Activated CD4-positive, alpha-beta T cell treated with anti-CD3 and anti-CD28 coated beads for 36 hours (primary cell): ENCODE data around the gene DUSP16. TPM values are rescaled to one million over a fixed set of nuclear protein-coding genes. Genes with fewer than 3 reads are reported as not detected.
A peak's percentile ranks its signal among the peaks of the same experiment; 100 is the strongest.

ENCODE experiments used
- ATAC-seq: fragments of 200-7000 bp; cut with Tn5 transposase; one replicate; pipeline ENCODE4 v1.10.0; 2021; ENCODE audit warnings: mild to moderate bottlenecking, moderate library complexity
- CTCF ChIA-PET: fragments of 350-600 bp; sonication (Branson Sonifier 250); formaldehyde crosslinking; loops from one replicate; lab custom pipeline; 2021; ENCODE audit warnings: antibody characterized with exemption; lab: Charles Lee
- POLR2A ChIA-PET: fragments of 350-600 bp; sonication (Branson Sonifier 250); formaldehyde crosslinking; loops from one replicate; lab custom pipeline; 2021; ENCODE audit warnings: antibody characterized with exemption, inconsistent platforms; lab: Charles Lee
- DNase-seq: peaks from one replicate; pipeline ENCODE4 v3.0.0-alpha.2; 2020
- H3K27ac Mint-ChIP-seq: one replicate; pipeline ENCODE4 v1.8.0; 2021; ENCODE audit warnings: mixed read lengths
- H3K27me3 Mint-ChIP-seq: one replicate; pipeline ENCODE4 v1.8.0; 2021; ENCODE audit warnings: mixed read lengths
- H3K36me3 Mint-ChIP-seq: one replicate; pipeline ENCODE4 v1.8.0; 2021; ENCODE audit warnings: low read depth, mixed read lengths
- H3K4me1 Mint-ChIP-seq: one replicate; pipeline ENCODE4 v1.8.0; 2021; ENCODE audit warnings: mixed read lengths
- H3K4me3 Mint-ChIP-seq: one replicate; pipeline ENCODE4 v1.8.0; 2021; ENCODE audit warnings: mild to moderate bottlenecking, moderate library complexity, mixed read lengths
- H3K9me3 Mint-ChIP-seq: one replicate; pipeline ENCODE4 v1.8.0; 2021; ENCODE audit warnings: low read depth, mixed read lengths
- intact Hi-C, 2 experiments: fragments of 100-400 bp; cut with DNase I in 1 of 2; cut with micrococcal nuclease in 1 of 2; formaldehyde crosslinking; loops; one replicate each; pipeline versions ENCODE4 v1.14.2 to v1.15.1; 2022 to 2024; cut with DNase I, micrococcal nuclease
- total RNA-seq, 2 experiments: library from RNA; stranded (reverse); gene quantifications; one replicate each; pipeline ENCODE4 v1.2.3, GENCODE V29; 2021

Gene DUSP16
- total RNA-seq, 2 experiments from 2014 or later, result 39.3 to 40.4 TPM

DNA sequence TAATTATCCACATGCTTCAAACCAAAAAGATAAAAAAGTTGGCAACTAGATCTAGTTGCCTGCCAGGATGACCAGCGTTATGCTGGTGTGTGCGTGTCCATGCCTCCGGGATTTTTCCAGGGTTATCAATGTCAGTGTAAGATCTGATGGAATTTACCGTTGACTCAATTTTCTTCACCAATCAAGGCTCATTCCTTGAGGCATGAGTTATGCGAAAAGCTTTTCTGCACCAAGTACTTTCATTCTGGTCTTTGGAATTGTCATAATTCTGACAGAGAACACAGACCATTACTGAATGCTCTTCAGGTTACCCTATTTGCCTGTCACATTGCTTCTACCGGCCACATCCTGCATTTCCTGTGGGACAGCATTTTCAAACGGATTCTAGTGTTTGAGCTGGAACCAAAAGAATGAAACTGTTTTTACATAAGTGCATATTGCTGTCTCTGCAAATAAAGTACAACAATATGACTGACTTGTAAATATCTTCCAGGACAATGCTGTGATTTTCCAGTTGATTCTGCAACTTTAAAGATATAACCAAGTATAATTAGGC is 91.8 kb downstream of the DUSP16 start:
- H3K36me3 Mint-ChIP-seq, result peaks cover 63% of the 10 kb centered on the region

DNA sequence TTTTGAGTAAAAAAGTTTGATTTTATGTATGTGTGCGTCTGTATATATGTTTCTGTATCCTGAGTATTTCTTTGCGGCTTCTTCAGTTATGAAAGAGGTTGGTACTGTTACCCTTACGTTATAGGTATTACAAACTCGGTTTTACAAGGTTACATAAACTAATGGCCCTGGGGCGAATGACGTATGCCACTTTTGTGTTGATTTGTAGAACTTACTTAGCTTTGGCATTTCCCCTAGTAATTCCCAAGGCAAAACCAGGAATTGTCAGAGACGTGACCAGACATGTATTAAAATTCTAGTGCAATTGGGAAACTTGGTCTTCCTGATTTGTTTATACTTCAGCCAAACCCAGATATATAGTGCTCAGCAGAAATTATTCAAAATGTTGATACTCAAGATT is 93.3 kb downstream of the DUSP16 start:
- intact Hi-C loops, result no loop called here
- ATAC-seq (no peak), DNase-seq (no peak)
- no peak overlapping the region for H3K4me3 Mint-ChIP-seq
- no peaks in the 10 kb centered on the region for H3K9me3 Mint-ChIP-seq
- CTCF ChIA-PET, result no interaction called here
- peaks cover 83% of the 10 kb centered on the region for H3K4me1 Mint-ChIP-seq
- H3K27ac Mint-ChIP-seq, result no peak overlapping the region
- POLR2A ChIA-PET, result no interaction called here
- no peaks in the 10 kb centered on the region for H3K27me3 Mint-ChIP-seq
- H3K36me3 Mint-ChIP-seq, result peaks cover 60% of the 10 kb centered on the region

More for the DNA sequence above, 91.8 kb downstream of the DUSP16 start:
- DNase-seq (no peak), ATAC-seq (no peak)
- intact Hi-C loops, result no loop called here
- peak overlapping the region; percentile 63 for H3K27ac Mint-ChIP-seq
- ChIA-PET POLR2A (no interaction called here), CTCF (no interaction called here)
- H3K4me1 Mint-ChIP-seq, result peaks cover 82% of the 10 kb centered on the region
- no peaks in the 10 kb centered on the region for H3K9me3 Mint-ChIP-seq
- no peak overlapping the region for H3K4me3 Mint-ChIP-seq
- no peaks in the 10 kb centered on the region for H3K27me3 Mint-ChIP-seq

DNA sequence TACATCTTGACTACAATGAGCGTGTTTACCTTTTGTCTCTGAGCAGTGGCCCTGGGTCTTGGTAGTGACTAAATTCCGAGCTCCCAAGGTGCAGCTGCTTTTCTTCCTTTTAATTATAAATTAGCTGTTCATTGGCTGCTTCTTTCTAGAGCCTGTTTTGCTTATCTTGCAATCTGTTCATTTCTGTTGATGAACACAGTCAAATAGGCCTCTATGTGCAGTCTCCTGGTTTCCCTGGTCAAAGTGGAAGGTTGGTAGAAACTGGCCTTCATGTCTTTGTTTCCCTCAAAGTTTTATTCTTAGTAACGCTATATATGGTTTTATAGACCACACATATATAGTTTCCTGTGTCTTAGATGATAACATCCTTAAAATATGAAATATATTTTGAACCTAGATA is 94.1 kb downstream of the DUSP16 start:
- CTCF ChIA-PET, result interaction anchor here (0.7 to 3.7 kb wide), 2 partner anchors 7 to 163 kb away, joined by 3 to 17 read pairs; no protein-coding TSS in a partner anchor
- intact Hi-C loops, result no loop called here
- ATAC-seq (no peak), DNase-seq (no peak)
- no peaks in the 10 kb centered on the region for H3K9me3 Mint-ChIP-seq
- H3K27me3 Mint-ChIP-seq, result no peaks in the 10 kb centered on the region
- POLR2A ChIA-PET, result interaction anchor here (1.5 kb wide), 1 partner anchor 27 kb away, joined by 5 read pairs; no protein-coding TSS in a partner anchor
- H3K36me3 Mint-ChIP-seq, result peaks cover 59% of the 10 kb centered on the region
- peaks cover 81% of the 10 kb centered on the region for H3K4me1 Mint-ChIP-seq
- H3K4me3 Mint-ChIP-seq, result no peak overlapping the region
- peak overlapping the region; percentile 92 for H3K27ac Mint-ChIP-seq

DNA sequence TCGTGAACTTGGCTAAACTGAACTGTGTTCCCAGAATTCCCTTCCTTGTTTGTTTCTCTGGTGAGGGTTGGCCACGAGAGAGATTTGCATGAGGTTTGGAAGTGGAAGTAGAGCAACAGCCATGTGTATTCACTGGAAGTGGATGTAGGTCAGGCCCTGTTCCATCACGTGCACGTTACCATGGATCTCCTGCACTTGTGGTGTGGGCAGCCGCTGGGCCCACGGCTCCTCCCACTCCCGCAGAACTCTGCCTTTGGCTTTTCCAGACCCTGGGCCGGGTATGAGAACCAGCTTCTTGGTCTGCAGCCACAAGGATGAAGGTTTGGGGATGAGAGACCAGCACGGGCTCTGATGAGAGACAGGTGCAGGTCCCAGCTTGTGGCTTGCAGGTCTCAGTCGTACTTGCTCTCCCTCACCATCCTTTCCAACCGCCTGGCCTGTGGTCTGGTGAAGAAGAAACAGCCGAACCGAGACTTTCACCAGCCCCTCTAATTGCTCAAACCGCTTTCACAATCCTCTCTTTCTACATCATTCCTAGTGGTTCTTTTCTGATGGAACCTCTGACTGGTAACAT is 94.9 kb downstream of the DUSP16 start:
- H3K36me3 Mint-ChIP-seq, result peaks cover 61% of the 10 kb centered on the region
- DNase-seq, result peak; percentile 61
- CTCF ChIA-PET, result interaction anchor here (0.7 to 3.7 kb wide), 5 partner anchors 8 to 164 kb away, joined by 3 to 17 read pairs (median 3); partner anchors contain the start of gene BORCS5
- no peaks in the 10 kb centered on the region for H3K27me3 Mint-ChIP-seq
- H3K4me3 Mint-ChIP-seq, result peak overlapping the region; percentile 22
- intact Hi-C loops, result no loop called here
- peak; percentile 45 for ATAC-seq
- no peaks in the 10 kb centered on the region for H3K9me3 Mint-ChIP-seq
- peaks cover 84% of the 10 kb centered on the region for H3K4me1 Mint-ChIP-seq
- H3K27ac Mint-ChIP-seq, result peak overlapping the region; percentile 92
- POLR2A ChIA-PET, result interaction anchor here (1.5 to 2.8 kb wide), 2 partner anchors 8 to 26 kb away, joined by 5 to 18 read pairs; no protein-coding TSS in a partner anchor

DNA sequence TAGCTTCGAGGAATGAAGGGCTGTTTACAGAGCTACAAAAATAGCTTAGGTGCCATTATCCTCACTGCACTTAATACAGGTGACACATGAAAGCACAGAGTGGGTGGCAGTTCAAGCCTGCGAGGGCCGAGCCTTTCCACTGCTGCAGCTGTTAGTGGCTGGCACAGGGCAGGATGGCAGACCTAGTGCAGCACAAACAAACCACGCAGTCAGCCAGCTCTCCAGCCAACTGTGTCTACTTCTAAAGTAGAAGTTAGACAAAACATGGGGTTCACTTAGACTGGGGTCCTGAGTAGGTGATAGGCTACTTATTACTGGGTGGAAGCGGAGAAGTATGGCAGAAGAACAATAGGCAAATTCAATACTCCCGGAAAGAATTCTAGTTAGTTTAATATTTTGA is 95.4 kb downstream of the DUSP16 start:
- Mint-ChIP-seq H3K4me3 (peak overlapping the region; percentile 22), H3K27ac (peak overlapping the region; percentile 92), H3K36me3 (peaks cover 61% of the 10 kb centered on the region), H3K4me1 (peaks cover 86% of the 10 kb centered on the region), H3K9me3 (no peaks in the 10 kb centered on the region), H3K27me3 (no peaks in the 10 kb centered on the region)
- DNase-seq, result peak; percentile 64
- ATAC-seq, result peak; percentile 61
- POLR2A ChIA-PET, result interaction anchor here (1.5 to 2.8 kb wide), 2 partner anchors 8 to 25 kb away, joined by 5 to 18 read pairs; no protein-coding TSS in a partner anchor
- intact Hi-C loops, result no loop called here
- CTCF ChIA-PET, result interaction anchor here (0.6 to 3.7 kb wide), 11 partner anchors 9 to 270 kb away, joined by 3 to 17 read pairs (median 4); partner anchors contain the start of gene BORCS5

DNA sequence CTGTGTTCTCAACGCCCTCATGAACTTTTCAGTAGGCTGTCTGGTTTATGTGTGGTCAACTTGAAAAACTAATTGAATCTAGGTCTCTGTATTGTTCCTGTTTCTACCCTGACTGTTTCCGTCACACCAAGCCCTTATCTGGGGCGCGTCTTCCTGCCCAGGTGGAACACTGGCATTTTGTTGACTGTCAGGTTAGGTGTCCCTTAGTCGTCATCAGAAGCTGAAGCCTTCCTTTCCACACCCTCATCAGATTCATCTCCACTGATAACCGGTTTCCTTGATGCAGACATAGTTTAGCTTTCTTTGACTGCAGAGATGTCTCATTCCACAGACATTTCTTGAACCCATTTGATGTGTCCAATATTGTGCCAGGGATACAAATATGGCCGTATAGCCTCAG is 96.5 kb downstream of the DUSP16 start:
- Mint-ChIP-seq H3K9me3 (no peaks in the 10 kb centered on the region), H3K4me1 (peaks cover 89% of the 10 kb centered on the region), H3K36me3 (peaks cover 53% of the 10 kb centered on the region), H3K27ac (peak overlapping the region; percentile 75), H3K4me3 (no peak overlapping the region), H3K27me3 (no peaks in the 10 kb centered on the region)
- peak; percentile 43 for ATAC-seq
- POLR2A ChIA-PET, result interaction anchor here (0.6 to 2.8 kb wide), 5 partner anchors 9 to 89 kb away, joined by 3 to 18 read pairs (median 4); no protein-coding TSS in a partner anchor
- CTCF ChIA-PET, result interaction anchor here (0.7 to 3.7 kb wide), 13 partner anchors 9 to 271 kb away, joined by 3 to 17 read pairs (median 4); partner anchors contain the start of gene DUSP16
- DNase-seq, result peak; percentile 61
- intact Hi-C loops, result loop anchor here in 1 of 2 experiments (1.0 kb wide), 1 partner anchor 8 kb away; no protein-coding TSS in a partner anchor

DNA sequence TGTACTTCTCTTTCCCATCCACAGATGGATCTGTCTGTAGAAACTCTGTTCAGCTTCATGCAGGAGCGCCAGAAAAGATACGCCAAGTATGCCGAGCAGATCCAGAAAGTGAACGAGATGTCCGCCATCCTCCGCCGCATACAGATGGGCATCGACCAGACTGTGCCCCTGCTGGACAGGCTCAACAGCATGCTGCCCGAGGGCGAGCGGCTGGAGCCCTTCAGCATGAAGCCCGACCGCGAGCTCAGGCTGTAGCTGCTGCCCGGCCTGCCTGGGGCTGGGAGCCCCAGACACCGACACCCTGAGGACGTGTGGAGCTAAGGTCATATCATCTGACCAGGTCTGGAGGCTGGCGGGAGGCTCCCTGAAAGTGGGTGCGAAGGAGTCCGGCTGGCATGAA is 97.1 kb downstream of the DUSP16 start:
- Mint-ChIP-seq H3K36me3 (peaks cover 49% of the 10 kb centered on the region), H3K27me3 (no peaks in the 10 kb centered on the region), H3K9me3 (no peaks in the 10 kb centered on the region), H3K4me1 (peaks cover 89% of the 10 kb centered on the region), H3K4me3 (no peak overlapping the region), H3K27ac (peak overlapping the region; percentile 55)
- DNase-seq, result no peak
- intact Hi-C loops, result no loop called here
- CTCF ChIA-PET, result interaction anchor here (0.6 to 3.7 kb wide), 12 partner anchors 8 to 271 kb away, joined by 3 to 17 read pairs (median 4); partner anchors contain the start of gene DUSP16
- POLR2A ChIA-PET, result interaction anchor here (1.0 to 2.8 kb wide), 3 partner anchors 10 to 24 kb away, joined by 4 to 18 read pairs (median 8); no protein-coding TSS in a partner anchor
- no peak for ATAC-seq

DNA sequence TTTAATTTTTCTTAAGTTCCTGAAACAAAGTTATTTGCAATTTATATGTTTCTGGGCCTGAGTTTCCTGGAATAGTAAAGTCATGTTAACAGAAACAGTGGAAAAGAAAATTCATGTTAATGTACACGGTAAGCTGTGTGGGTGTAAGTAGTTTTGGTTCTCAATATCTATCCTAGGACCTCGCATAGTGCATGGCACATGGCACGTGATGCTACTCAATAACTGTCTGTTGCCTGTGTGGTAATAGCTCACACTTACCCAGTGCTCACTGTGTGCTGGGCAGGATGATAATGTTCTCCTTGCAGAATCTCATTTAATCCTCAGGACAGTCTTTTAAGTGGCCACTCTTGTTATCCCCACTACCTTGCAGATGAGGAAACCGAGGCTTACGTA is 100.7 kb downstream of the DUSP16 start:
- POLR2A ChIA-PET, result interaction anchor here (0.6 to 2.1 kb wide), 13 partner anchors 13 to 264 kb away, joined by 3 to 27 read pairs (median 4); partner anchors contain the start of gene BORCS5
- intact Hi-C loops, result loop anchor here (1.0 to 5.0 kb wide), 5 partner anchors 13 to 100 kb away; partner anchors contain the start of gene DUSP16 (in 1 of the 2)
- CTCF ChIA-PET, result interaction anchor here (0.8 to 4.1 kb wide), 9 partner anchors 13 to 194 kb away, joined by 3 to 22 read pairs (median 3); partner anchors contain the start of gene DUSP16
- H3K27me3 Mint-ChIP-seq, result no peaks in the 10 kb centered on the region
- H3K4me1 Mint-ChIP-seq, result peaks cover 78% of the 10 kb centered on the region
- peak overlapping the region; percentile 35 for H3K4me3 Mint-ChIP-seq
- no peaks in the 10 kb centered on the region for H3K9me3 Mint-ChIP-seq
- peaks cover 15% of the 10 kb centered on the region for H3K36me3 Mint-ChIP-seq
- ATAC-seq, result peak; percentile 81
- peak overlapping the region; percentile 85 for H3K27ac Mint-ChIP-seq
- peak; percentile 71 for DNase-seq

DNA sequence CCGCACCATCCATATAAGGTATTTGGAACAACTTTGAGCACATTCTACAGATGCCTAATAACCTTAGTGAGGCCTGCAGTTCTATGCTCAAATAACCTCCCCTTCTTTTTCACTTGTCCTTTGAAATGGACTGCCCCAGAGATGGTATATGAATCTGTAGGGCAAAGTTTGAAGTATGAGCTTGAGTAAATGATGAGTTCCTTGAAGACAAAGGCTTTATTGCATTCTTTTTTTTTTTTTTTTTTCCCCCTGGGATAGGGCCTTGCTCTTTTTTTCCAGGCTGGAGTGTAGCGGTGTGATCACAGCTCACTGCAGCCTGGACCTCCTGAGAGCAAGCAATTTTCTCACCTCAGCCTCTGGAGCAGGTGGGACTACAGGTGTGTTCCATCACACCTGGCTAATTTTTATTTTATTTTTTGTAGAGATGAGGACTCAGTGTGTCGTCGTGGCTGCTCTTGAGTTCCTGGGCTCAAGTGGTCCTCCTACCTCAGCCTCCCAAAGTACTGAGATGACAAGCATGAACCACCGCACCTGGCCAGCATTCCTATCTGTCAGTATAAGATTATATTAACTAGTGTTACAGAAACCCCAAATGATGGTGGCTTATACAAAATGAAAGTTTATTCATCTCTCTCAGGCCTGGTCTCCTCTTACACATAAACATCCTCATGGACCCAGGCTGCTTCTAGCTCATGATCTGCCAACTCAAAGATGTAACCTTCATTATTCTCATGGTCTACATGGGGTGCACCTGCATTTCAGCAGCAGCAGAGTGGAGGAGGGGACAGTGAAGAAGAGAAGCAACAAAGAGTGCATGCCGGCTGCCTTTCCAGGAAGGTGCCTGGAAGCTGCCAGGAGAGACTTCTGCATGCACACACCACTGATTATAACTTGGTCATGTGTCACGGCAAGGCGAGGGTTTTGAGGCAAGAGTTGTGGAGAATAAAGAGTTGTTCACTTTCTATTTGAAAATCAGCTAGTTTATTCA is 101.4 kb downstream of the DUSP16 start:
- Mint-ChIP-seq H3K27ac (peak overlapping the region; percentile 85), H3K4me1 (peaks cover 79% of the 10 kb centered on the region), H3K9me3 (no peaks in the 10 kb centered on the region), H3K27me3 (no peaks in the 10 kb centered on the region), H3K4me3 (peak overlapping the region; percentile 35), H3K36me3 (peaks cover 13% of the 10 kb centered on the region)
- peak; percentile 66 for ATAC-seq
- peak; percentile 72 for DNase-seq
- POLR2A ChIA-PET, result interaction anchor here (0.5 to 2.1 kb wide), 14 partner anchors 13 to 264 kb away, joined by 3 to 27 read pairs (median 4); partner anchors contain the start of gene BORCS5
- CTCF ChIA-PET, result interaction anchor here (0.8 to 4.1 kb wide), 10 partner anchors 14 to 194 kb away, joined by 3 to 22 read pairs (median 4); partner anchors contain the start of gene DUSP16
- intact Hi-C loops, result loop anchor here (1.0 to 5.0 kb wide), 3 partner anchors 14 to 101 kb away; partner anchors contain the start of gene DUSP16 (in 1 of the 2)

DNA sequence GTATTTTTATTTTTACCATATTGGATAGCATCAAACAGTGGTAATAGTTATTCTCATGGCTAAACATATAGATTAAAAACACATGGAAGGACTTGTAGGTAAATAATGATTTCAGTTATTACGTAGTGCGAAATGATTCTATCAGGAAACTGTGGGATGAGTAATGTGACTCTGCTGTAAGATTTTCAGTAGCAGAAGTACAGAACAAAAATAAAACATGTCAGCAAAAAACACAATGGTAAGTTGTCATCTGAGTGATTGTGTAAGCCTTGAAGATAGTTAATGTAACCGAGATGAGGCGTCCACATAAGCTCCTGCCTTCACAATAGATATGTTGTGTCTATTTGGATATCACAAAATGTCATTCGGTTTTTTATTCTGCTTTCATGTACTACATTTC is 106.0 kb downstream of the DUSP16 start:
- intact Hi-C loops, result loop anchor here (1.0 kb wide), 1 partner anchor 14 kb away; no protein-coding TSS in a partner anchor
- peak overlapping the region; percentile 3 for H3K4me3 Mint-ChIP-seq
- H3K36me3 Mint-ChIP-seq, result peaks cover 3% of the 10 kb centered on the region
- peaks cover 46% of the 10 kb centered on the region for H3K4me1 Mint-ChIP-seq
- H3K27me3 Mint-ChIP-seq, result no peaks in the 10 kb centered on the region
- H3K27ac Mint-ChIP-seq, result peak overlapping the region; percentile 88
- ATAC-seq, result peak; percentile 57
- H3K9me3 Mint-ChIP-seq, result peaks cover 2% of the 10 kb centered on the region
- CTCF ChIA-PET, result interaction anchor here (0.5 to 2.1 kb wide), 13 partner anchors 10 to 199 kb away, joined by 3 to 12 read pairs (median 3); no protein-coding TSS in a partner anchor
- POLR2A ChIA-PET, result interaction anchor here (0.5 to 3.6 kb wide), 5 partner anchors 15 to 241 kb away, joined by 3 to 15 read pairs (median 6); no protein-coding TSS in a partner anchor
- DNase-seq, result no peak
